ENCODE measurements around the gene SELENOM.
"Not testable (repeated sequence)": the region's sequence is repeated elsewhere in the genome, so short reads cannot be mapped to it uniquely, and the experiment has no call there.

The SELENOM gene

DNA sequence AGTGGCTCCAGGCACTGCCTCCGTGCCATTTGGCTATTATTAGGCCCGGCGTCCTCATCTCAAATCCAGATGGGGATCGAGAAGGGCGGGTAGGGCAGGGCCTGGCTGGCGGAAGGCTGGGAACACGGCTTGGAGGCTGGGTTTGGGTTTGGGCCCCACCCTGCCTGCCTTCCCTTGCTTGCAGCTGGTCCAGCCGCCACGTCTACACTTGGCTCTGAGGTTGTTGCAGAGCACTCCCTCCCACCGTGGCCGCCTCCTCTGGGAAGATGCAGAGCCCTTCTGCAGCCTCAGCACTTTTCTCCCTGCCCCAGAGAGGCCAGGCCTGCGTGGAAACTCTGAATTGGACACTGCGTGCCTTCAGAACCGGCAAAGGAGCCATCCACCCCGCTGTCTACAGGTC, 31.4 kb downstream of the SELENOM start:
- no peak for DNase-seq

DNA sequence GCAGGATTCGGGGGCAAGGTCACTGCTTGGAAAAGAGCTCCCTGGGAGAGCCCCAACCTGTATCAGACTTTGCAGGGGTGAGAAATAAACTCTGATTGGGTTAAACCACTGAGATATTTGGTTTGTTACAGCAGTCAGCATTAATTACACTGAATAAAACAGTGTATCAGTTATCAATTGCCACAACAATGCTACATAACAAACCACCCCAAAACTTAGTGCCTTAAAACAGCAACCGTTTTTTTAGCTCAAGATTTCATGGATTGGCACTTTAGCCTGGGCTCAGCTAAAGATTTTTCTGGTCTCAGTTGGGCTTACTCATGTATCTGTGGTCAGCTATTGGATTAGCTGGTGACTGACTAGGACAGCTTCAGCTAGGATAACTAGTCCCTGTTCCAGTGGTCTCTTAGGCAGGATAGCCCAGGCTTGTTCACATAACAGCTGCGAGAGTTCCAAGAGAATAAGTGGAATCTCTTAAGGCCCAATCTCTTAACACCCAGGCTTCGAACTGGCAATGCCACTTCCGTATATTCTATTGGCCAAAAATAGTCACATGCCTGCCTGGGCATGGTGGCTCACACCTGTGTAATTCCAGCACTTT, 33.7 kb downstream of the SELENOM start:
- DNase-seq = not testable (repeated sequence)

DNA sequence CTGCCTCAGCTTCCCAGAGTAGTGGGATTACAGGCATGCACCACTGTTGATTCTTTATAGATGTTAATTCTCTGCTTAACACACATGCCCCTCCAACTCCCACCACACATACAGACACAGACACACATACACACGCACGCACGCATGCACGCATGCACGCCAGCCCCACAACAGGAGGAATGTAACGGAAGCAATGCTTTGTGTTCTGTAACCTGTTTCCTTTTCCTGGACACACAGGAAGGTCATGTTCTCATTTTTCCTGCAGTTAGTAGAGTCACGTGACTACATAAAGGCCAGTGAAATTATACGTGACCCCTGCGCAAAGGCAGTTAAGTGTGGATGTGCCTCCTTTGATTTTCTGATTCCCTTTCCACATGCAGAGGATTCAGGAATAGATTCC, 34.2 kb downstream of the SELENOM start:
- DNase-seq = not testable (repeated sequence)

DNA sequence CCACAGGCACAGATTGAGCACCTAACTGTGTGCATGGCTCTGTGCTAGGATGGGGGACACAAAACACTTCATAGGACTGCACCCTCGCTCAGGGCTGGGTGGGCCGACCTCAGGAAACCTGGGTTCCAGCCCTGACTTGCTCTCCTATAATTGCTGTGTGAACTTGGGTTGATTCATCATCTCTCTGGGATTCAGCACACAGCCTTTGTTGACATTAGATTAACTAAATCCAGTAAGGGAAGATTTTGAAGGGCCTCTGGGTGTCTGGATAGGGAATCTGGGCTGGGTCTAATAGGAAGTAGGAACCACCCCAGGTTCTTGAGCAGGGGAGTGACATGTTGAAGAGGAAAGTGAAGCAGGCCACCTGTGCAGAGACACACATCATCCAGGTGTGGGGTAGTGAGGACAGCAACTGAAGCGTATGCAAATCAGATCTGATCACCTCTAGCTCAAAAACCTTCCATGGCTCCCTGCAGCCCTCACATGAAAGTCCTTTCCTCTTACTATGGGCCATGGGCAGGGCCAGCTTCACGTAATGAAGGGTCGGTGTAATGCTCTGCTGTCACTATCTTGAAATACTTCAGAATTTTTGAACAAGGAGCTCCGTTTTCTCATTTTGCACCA, 37.6 kb downstream of the SELENOM start:
- not testable (repeated sequence) for DNase-seq

DNA sequence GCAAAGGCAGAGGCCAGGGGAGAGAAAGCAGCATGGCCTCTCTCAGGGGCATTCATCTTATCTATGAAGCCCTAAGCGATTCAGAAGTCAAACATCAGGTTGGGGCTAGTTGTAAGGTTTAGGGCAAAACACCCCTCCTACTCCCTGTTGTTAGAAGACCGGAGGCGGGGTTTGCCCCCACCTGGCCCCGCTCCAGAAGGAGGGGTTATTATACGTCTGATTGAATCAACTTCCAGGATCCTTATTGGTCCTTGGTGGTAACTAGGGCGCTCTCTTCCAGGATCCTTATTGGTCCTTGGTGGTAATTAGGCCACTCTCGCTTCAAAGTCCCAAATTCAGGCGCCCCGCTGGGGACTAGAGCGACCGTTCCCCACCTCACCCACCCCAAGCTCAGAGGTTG, 38.4 kb downstream of the SELENOM start:
- no peak for DNase-seq

DNA sequence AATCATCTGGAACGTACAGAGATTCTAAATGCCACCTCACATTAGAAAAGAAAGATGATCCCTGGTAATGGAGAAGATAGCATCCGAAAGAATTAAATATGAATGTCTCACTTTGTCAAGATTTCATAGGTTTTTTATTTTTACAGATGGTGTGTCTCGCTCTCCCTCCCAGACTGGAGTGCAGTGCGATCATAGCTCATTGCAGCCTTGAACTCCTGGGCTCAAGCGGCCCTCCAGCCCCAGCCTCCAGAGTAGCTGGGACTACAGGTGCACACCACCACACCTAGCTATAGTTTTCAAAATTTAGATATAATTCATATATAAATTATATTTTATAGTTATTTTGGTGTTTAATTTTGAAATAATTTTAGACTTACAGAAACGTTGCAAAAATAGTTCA, 43.0 kb downstream of the SELENOM start:
- DNase-seq = no peak

DNA sequence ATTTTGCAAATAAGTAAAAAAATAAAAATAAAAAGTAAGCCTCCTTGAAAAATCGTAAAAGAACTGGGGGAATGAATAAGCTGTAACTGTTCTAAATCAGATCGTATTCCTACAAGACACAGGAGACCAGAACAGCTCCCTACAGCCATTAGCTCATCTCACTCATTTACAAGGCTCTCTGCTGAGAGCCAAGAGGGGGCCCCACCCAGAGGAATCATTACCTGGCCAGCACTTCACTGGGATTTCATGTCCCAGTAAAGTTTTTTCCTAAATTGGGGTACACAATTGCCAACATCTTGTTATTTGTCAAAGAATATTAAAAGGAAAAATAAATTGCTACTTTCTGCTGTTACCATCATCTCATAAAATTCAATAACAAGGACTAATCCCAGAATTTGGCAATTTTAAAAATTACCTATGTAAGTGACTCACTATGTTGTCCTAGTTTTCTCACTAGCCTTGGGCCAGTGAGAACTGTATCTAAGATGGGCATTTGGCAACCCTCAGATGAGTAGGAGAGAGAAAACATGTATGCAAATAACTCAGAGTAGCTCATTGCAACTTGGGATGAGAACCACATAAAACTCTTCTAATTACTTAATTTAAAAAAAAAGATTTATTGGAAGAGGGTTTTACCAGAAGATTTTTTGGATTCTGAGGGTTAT, 44.7 kb downstream of the SELENOM start:
- DNase-seq = no peak

DNA sequence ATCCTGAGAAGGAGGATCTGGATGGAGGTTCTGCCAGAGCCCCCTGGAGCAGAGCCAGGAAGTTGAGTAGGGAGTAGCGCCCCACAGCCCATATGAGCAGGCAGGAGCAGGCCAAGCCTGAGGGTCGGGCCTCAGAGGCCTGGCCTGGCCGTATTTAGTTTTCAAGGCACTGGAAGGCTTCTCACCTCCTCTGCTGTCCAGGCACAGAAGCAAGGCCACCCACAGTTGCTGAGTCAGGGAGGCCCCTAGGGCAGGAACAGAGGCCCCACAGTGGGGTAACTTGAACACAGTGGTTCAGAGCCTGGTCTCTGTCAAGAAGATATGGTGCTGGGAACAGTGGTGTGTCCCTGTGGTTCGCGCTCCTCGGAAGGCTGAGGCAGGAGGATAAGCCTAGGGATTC, 47.7 kb downstream of the SELENOM start:
- DNase-seq = not testable (repeated sequence)

DNA sequence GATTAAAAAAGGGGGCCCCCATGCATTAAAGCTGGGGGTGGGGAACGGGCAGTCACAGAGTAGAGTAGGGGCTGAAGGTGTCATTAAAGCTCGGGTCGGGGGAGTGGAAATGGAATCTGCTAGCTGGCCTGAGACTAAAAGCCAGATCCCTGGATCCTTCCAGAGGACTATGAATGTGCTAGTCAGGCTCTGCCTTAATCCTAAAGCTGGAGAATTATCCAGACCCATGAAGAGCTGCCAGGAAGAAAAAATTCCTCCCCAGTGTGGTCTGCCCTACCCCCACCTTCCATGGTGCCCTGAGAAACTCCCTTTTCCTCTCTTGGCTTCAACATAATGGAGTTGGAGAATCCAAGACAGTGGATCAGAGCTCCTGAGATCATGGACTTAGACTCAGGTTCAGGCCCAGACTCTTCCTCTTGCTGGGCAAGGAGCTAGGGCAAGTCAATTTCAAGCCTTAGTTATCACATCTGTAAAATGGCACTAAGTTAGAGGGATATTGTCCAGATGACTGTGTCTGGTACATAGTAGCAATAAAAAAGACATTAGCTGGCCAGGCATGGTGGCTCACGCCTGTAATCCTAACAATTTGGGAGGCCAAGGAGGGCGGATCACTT, 50.3 kb downstream of the SELENOM start:
- DNase-seq = no peak

DNA sequence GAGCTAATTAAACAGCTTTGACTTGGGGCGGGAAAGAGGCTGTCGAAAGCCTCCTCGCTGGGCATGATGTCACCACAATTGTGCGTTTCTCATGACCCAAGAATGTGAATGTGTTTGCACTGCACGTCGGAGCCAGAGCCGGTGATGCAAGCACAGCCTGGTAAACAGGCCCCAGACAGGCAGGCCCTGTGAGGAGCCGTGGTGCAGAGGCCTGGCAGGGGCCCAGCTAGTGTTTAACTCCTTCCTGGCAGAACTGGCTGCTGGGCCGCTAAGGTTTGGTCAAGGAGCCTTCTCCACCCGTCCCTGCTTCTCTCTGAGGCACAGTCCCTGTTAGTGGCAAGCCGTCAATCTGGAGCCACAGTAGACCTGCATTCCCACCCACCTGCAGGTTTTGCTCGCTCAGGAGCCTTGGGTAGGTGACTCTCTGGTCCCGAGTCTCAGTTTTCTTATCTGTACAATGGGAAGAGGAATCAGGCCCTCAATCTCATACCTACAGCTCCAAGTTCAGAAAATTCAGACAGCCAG, 51.7 kb downstream of the SELENOM start:
- DNase-seq = no peak

DNA sequence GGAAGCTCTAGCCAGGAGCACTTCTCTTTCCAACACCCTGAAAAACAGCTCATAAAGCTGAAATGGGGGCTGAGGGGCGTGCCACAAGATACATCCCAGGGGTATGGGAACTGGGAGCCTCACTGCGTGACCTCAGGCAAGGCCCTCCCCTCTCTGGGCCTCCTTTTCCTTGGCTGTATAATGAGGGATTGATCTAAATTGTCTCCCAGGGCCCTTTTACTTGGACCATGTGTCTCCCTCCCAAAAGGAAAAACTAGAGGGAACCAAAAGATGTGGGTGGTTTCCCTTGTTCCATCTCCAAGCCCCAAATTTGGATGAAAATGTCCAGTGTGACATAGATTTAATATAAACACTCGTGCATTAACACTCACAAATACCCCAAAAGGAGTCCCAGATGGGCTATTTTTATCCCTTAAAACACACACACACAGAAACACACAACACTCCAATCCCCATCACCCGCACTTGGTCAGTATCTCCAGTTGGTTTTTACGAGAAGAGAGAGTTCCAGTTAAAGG, 52.2 kb downstream of the SELENOM start:
- no peak for DNase-seq

Measured in inflammatory macrophage (primary cell).